ENCODE data around the gene C3orf62.
"Not testable (repeated sequence)": the region's sequence is repeated elsewhere in the genome, so short reads cannot be mapped to it uniquely, and the experiment has no call there.

- TF ChIP-seq POLR2AphosphoS5 (IDR thresholded peaks at IDR 0.05; ENCODE audit: low read depth, low read length); POLR2A (IDR thresholded peaks at IDR 0.05; ENCODE audit: low read depth, low read length); TAF1 (IDR thresholded peaks at IDR 0.05; ENCODE audit: borderline replicate concordance, low read depth, low read length): not testable (repeated sequence)
These were observed 48.2 kb downstream of the C3orf62 start for GRCh38 chr3:49228817-49229216.
